NCI-H82 treated with DMSO at 0.1 percent for 48 hours (cell line): ENCODE data around the gene TMEM178B.

Experiments
- DNase-seq: peaks from one replicate; lab custom pipeline; 2025; ENCODE audit not compliant: unreplicated experiment; lab: John Stamatoyannopoulos, UW

TMEM178B gene

DNA sequence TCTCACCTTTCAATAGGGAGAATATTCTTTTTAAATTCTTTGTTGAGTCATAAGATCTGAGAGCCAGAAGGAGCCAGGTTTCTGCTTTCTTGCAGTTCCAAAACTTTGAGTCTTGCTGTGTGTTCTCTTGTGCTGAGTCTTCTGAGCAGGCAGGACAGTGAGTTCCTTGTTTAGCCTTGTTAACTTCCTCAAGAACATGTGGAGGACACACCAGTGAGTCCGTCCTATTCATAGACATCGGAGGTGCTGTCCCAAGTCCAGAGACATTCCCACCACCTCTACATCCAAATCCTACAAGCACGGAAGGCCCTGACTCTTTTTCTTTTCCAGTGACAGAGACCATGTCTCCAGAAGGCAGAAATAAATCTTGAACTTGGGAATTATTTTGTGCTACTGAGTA, 342.1 kb downstream of the TMEM178B start:
- DNase-seq, result no peak

DNA sequence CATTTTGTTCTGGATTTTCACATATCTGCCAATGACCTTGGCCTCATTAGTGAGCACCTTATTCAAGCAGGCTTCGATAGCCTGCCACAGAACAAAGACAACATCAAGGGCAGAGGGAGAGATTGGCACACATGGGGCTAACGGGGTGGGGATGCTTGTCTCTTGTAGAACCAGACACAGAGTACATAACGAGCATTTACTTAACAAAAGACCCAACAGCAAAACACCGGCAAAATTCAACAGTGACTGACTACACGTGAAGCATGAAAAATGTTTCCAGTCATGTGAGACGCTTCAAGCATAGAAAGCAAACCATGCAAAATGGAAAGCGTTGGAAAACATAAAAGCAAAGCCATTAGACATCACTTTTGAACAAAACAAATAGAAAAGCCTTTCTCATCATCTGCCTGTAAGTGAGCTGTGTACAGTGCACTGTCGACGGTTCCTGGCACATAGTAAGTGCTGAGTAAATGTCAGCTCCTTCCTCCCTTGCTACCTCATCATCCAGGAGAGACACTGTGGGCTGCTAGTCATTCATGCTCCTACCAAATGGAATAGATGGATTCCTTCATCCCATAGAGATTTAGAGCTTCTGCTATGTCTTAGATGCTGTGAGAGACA, 342.9 kb downstream of the TMEM178B start:
- DNase-seq, result no peak

DNA sequence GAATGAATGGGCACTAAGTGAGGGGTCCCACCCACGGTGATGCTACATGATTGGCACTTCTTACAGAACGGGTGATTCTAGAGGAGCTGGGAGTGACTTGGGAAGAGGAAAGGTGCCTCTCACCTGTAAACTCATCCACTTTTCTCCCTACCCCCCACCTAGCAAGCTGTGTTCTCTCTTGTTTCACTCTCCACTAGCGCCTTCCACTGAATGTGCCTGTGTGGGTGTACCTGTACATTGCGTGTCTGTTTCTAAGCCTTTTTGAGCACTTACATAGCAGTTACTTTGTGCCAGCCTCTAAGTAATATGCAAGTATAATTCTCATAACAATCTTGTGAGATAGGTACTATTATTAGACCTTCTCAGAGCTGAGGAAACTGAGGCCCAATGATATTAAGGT, 343.6 kb downstream of the TMEM178B start:
- no peak for DNase-seq

DNA sequence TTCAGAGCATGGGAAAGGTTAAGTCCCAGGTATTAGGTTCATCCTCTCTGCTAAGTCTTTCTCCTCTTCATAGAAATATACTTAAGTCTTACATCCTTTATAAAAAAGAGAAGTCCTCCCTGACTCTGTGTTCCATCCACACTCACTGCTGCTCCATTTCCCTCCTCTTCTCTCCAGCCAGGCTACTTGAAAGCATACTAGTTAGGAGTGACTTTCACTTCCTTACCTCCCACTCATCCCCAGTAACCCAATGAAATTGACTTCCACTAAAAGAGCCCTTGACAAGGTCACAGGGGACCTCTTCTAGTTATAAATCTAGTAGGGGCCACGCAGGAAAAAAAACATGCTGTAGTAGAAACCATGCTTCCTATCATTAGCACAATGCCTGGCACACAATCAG, 344.2 kb downstream of the TMEM178B start:
- DNase-seq, result no peak

DNA sequence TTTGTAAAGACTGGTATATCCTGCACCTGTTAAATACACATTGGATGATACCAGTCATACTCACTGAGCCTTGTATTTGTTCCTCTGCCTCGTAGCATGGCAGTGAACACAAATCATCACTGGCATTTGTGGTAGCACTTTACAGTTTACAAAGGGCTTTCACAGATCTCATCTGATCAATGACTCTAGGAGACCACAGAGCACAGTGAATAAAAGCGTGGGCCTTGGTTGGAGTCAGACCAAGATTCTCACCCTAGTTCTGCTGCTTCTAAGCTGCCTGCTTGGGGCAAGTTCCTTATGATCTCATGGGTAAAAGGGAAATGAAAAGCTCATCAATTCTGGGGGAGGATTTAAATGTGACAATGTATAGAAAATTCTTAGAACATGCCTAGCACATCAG, 347.4 kb downstream of the TMEM178B start:
- DNase-seq, result no peak

DNA sequence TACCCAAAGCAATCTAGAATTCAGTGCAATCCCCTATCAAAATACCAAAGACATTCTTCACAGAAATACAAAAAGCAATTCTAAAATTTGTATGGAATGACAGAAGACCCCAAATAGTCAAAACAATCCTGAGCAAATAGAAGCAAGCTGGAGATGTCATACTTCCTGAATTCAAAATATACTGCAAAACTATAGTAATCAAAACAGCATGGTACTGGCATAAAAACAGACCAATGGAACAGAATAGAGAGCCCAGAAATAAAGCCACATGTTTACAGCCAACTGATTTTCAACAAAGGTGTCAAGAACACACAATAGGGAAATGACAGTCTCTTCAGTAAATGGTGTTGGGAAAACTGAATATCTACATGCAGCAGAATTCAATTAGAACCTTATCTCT, 353.3 kb downstream of the TMEM178B start:
- DNase-seq, result no peak

DNA sequence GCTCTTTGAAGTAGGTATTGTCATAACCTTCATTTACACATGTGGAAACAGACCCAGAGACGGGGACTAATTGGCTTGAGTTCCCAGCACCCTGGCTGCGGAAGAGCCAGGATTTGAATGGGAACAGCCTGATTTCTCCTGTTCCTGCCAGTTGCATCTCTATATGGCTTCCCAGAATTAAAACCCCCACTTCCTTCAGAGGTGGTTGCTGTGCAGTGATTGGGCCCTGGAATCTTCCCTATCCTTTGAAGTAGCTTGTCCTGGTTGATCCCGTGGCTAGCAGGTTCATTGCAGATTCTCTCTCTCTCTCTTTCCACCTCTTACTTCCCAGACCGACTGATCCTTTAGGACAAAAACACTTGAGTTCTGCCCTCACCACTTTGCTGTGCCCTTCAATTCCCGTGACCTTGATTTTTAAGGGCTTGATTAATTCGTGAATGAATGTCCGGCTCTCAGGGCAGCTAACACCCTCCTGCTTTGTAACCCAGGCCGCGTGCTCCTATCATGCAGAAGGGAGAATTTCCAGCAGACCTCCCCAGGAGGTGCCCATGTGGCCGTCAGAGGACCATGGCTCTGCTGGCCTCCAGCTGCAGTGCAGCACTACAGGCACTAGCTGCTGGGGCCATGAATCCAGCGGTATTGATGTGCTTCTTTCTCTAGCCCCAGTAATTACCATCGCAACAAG, 356.7 kb downstream of the TMEM178B start:
- DNase-seq, result no peak

DNA sequence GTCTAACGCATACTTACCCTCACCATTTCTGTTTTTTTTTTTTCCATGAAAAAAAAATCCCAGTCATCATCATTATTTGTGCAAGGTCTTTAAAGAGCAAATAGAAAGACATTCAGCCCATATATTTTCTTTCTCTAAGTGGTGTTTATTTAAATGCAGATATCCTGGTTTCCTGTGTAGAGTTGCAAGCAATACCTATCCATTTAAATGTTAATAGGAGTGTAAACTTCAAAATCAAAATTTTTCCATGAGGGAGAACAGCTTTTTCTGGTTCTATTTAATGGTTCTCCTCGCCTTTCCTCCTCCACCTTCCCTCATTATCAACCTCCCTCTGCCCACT, 357.2 kb downstream of the TMEM178B start:
- no peak for DNase-seq

DNA sequence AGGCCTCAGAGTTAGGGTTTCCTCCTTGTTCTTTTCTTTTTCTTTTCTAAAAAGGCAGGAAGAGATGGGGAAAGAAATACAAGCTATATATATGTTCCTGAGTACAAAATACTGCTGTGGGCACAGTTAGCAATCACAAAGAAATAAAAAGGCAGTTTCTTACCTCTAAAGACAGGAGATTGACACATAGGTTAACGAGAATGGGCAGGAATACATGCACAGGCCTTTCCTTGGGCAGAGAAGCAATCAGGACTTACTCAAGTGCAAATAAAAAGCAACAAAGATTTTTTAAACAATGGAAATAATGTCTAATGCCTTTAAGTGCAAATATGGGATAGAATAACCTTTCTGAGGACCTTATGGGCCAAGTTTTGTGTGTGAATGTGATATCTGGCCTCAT, 357.8 kb downstream of the TMEM178B start:
- DNase-seq, result no peak

DNA sequence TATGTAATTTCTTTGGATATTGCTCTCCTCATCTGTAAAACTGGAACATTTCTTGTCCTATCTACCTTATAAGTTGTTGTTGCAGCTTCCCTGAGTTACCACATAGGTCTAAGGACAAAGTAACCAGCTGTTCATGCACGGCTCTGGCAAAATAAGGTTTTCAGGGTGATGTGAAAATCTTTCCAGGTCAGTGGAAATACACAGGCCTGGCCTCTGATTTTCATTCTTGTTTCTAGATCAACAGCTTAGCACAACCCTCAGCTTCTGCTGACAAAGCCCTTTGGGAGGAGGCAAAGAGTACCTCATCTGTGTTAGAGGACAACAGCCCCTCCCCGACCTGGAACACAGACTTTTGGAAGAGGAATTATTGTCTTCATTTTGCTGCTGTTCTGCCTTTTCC, 359.8 kb downstream of the TMEM178B start:
- DNase-seq, result no peak

DNA sequence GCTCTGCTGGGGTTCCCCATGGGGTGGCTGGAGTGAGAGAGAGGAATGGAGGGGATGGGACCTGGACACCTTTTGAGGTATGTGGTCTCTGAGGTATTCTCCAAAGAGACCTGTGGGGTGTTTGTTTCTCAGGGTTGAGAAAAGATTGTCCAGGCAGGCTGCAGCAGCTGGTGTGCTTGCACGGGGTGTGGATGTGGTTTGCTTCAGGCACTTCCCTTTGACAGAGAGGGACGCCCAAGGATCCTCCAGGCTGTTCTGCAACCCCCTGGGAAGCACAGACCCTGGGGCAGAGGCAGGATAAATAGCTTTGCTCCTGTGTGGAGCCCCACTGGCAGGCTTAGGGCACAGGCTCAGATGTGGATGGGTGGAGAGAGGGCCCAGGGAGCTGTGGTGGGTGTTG, 362.3 kb downstream of the TMEM178B start:
- DNase-seq, result no peak

DNA sequence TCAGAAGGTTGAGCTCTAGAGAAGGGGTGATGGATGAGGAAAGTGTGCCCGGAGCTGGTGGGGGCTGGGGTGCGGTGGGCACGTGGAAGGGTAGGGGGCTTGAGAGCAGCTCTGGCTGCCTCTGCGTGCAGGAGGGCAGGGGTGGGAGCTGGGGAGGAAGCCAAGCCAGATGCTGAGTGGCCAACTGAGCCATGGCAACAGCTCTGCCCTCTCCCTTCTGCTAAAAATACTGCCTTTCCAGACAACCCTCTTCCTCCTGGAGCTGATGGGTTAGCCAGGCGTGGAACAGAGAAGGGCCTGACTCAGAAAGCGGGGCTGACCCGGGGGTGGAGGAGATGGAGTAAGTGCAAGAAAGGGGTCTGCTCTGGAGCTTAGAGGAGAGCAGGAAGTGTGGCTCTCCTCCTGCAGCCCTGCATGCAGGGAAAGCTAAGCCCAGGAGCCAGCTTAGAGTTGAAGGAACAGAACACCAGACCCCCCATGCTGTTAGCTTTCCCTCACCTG, 362.8 kb downstream of the TMEM178B start:
- DNase-seq, result no peak

DNA sequence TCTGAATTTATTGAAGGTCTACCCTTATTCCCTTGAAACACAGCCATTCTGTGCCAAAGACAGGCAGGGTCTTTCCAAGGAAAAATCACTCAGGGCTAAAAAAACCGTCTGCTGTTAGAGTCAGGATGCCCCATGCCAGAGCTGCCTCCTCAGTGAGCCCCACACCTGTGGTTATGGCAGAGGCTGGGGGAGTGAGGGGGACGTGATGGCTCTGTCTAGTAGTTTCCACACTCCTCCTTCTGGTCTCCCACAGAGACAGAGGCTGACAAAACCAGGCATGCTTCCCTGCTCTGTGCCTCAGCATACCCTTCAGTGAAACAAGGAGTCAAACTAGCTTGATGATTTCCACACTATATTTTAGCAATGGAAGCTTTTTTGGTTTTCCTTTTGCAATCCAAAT, 365.3 kb downstream of the TMEM178B start:
- no peak for DNase-seq

DNA sequence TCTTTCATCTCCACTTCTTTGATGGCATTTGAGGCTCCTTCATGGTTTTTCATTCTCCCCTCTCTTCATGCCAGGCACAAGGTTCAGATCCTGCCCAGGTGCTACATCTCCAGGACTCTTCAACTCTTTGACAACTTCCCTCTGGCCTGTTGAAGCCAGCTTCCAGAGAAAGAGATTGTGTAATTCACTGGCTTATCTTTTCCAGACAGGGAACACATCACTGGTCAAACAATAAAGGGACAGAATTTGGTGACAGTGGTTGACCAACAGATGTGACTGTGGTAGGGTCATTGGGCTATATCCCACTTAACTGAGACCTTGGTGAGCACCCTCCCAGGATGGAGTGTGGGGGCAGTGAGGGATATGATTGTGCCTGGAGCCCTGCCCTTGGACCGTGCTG, 365.9 kb downstream of the TMEM178B start:
- no peak for DNase-seq

DNA sequence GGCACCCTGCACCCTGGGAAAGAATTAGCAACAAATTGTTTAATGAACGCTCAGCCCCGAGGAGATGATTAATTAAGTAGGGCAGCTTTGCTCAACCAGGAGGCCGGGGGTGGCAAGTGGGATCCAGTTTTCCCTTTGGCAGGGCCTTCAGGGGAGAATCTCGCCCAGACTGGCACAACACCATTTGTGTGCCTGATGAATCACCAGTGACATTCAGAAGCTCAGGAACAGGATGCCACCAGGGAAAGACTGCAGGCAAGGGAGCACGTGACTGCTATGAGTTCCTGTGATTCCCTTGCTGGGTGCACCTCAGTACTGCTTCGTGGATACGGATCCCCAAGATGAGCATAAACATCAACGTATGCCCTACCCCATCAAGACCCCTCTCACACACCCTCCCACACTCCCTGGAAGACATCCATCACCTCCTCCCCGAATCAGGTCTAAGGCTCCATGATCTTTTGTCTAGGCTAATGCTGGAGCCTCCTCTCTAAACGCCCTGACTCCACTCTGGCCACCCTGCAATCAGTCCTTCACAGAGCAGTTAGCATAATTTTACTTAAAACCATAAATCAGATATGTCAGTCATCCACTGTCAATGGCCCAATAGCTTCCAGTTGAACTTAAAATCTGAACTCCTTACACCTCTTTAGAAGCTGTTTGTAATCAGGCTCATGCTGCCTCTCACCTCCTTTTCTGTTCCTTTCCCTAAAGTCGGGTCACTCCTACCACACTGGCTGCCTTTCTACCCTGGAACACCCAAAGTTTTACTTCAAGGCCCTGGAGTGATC, 368.2 kb downstream of the TMEM178B start:
- no peak for DNase-seq

DNA sequence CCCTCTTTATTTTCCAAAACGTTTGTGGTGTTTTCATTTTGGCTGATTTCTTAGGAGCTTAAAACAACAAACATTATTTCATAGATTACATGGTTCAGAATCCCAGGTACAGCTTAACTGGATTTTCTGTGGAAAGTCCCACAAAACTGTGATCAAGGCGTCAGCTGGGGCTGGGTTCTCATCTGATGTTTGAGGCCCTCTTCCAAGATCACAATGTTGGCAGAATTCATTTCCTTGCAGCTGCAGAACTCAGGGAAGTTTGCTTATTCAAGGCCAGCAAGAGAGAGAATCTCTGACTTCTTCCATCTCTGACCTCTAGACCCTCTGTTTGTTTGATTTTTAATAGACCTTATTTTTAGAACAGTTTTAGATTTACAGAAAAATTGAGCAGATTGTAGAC, 368.9 kb downstream of the TMEM178B start:
- no peak for DNase-seq

DNA sequence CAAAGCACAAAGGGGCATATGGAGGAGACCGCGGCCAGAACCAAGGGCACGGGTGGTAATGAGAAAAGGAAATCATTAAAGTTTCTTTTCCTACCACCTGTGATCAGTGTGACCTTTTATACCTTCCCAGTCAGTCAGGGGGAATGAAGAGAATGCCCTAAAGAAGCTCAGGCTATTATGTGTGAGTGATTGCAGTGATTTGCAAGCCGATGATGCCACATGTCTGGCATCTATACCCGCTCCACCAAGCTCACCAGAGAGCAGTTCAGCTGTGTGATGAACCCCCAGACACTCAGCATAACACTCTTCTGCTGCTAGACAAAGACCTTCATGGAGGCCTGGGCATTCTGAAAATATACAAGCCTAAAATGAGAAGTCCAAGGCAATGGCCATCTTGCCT, 371.1 kb downstream of the TMEM178B start:
- no peak for DNase-seq

DNA sequence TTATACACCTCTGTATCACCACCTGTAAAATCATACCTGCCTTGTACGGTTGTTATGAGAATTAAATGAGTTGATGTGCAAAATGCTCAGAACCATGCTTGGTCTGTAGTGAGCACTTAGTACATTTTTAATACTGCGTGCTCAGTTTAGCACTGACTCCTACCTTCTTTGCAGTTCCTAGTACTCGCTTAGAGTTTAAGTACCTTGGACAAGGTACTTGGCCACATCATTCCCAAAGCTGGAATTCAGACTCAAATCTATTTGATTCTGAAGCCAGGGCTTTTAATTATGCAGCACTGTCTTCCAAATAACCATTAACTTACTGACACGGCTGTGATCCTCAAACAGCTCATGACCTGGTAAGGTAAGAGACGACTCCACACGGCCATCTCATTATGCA, 377.4 kb downstream of the TMEM178B start:
- DNase-seq, result no peak

DNA sequence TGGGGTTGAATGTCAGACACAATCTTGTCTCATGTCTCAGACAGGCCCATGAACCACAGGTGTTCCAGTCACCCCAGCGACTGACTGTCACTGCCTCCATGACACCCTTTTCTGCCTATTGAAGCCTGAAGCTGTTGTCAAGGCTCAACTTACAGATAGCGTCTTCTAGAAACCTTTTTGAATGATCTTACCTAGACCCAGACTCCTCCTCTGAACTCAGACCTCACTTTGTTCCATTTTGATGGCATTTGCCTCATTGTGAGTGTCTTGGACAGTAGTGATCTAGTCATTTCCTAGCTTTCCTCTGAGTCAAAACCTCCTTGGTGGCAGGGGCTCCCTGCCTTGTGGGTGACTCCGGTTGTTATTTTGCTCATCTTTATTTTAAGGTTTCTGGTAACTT, 379.0 kb downstream of the TMEM178B start:
- DNase-seq, result no peak

DNA sequence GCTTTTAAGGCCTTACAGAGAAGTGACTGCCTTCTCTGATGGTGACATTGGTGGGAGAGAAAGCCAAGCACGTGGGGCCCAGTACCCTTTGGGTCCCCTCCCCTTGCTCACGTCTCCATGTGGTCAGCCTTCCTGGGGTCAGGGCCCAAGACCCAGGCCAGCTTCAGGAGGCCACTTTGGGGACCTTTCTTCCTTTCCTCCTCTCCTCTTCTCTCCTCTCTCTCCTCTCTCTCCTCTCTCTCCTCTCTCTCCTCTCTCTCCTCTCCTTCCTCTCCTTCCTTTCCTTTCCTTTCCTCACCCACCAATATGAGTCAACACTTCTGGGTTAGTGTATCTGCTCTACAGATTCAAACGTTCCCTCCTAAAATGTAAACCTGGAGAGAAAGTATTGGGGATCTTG, 380.5 kb downstream of the TMEM178B start:
- no peak for DNase-seq

DNA sequence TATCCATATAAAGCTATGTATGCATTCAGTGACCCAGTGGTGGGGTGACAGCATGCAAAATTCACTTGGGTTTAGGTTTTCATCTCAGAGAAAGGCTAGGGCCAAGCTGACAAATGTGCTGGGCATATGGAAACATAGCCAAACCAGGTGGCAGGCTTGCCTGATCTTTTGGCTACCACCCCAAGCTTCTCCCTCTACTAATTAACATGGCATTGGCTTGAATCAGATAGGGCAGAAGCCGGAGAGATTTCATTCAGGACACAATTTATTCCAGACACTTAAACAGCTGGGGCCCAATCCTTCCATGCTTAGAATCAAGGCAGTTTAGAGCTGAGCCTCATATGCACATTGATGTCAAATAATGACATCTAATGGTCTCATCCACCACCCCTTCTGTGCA, 381.9 kb downstream of the TMEM178B start:
- DNase-seq, result no peak

DNA sequence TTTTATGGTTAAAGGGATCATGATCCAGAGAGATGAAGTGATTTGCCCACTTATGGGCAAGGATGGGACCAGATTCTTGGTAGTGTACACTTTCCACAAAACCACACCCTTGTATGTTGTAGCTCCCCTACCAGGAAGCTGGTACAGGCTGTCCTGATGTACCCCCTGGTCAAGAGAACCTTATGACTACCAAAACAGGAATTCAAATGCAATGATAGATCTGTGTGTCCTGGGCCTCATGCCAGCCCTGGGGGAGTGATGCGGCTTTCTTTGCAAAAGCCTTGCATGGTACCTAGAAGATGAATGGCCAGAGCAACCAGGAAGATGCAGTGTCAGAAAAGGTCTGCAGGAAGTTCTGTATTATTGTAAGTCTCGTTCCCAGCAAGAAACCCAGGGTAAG, 382.4 kb downstream of the TMEM178B start:
- no peak for DNase-seq
